IPS DF 19.7 (cell line): Measurements from ENCODE around the gene COL11A1.
"Not testable (repeated sequence)": the region's sequence is repeated elsewhere in the genome, so short reads cannot be mapped to it uniquely, and the experiment has no call there.

Experiments
- DNase-seq: peaks from one replicate; pipeline ENCODE4 v3.0.0-alpha.2; 2013; ENCODE audit warnings: low read depth, low spot score

COL11A1 gene

GRCh38 chr1:102837551-102837950, 270.8 kb downstream of the COL11A1 start:
- no peak for DNase-seq

- no peak for DNase-seq
Observed at GRCh38 chr1:102836991-102837390, 271.3 kb downstream of the COL11A1 start.

- DNase-seq = no peak
Observed at GRCh38 chr1:102834688-102835320, 273.5 kb downstream of the COL11A1 start.

- DNase-seq = no peak
Observed at GRCh38 chr1:102833151-102833550, 275.2 kb downstream of the COL11A1 start.

GRCh38 chr1:102826706-102827105, 281.6 kb downstream of the COL11A1 start:
- not testable (repeated sequence) for DNase-seq
